GM06990 (cell line): ENCODE results near the gene SECISBP2.

Experiments used
- DNase-seq: peaks from one replicate; pipeline ENCODE4 v3.0.0-alpha.2; 2011; ENCODE audit not compliant: insufficient read length; ENCODE audit errors: extremely low read depth
- H3K27me3 ChIP-seq: replicated peaks from 2 replicates; pipeline ENCODE4 v1.6.0; 2011; ENCODE audit warnings: low read length; ENCODE audit not compliant: control insufficient read depth, insufficient read depth
- H3K36me3 ChIP-seq: 2 replicates; pipeline ENCODE4 v1.5.1; 2011; ENCODE audit warnings: low read length; ENCODE audit not compliant: control insufficient read depth, insufficient read depth
- H3K4me3 ChIP-seq: replicated peaks from 2 replicates; pipeline ENCODE4 v1.5.1; 2011; ENCODE audit warnings: low read depth, mild to moderate bottlenecking, control low read depth, low read length
- CTCF ChIP-seq: IDR thresholded peaks from 2 replicates; pipeline ENCODE4 v1.5.1; 2011; ENCODE audit warnings: low read length, control low read depth, mild to moderate bottlenecking, inconsistent platforms; ENCODE audit not compliant: insufficient read depth, poor library complexity, severe bottlenecking

Gene SECISBP2

DNA sequence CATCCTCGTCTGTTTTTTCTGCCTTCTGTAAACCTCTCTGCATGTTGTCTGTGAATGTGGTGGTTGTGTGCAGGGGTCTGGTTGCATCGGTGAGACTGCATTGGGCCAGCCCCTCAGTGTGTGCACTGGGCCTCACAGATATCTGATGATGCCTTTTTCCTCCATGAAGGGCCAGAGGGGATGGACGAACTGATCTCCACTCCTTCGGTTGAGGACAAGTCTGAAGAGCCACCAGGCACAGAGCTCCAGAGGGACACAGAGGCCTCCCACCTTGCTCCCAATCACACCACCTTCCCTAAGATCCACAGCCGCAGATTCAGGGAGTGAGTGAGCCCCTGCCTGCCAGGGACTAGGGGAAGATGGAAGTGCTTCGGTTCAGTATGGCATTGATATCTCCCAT is 31.3 kb downstream of the SECISBP2 start:
- Histone ChIP-seq H3K27me3 (no peaks in the 10 kb centered on the region), H3K36me3 (peaks cover 55% of the 10 kb centered on the region), H3K4me3 (no peak overlapping the region)
- TF ChIP-seq CTCF: no peak
- no peak for DNase-seq

- Histone ChIP-seq H3K27me3 (no peaks in the 10 kb centered on the region), H3K36me3 (peaks cover 46% of the 10 kb centered on the region), H3K4me3 (no peak overlapping the region)
- no peak for TF ChIP-seq CTCF
- DNase-seq: no peak
These were observed 32.8 kb downstream of the SECISBP2 start for GRCh38 chr9:89350988-89351557.

DNA sequence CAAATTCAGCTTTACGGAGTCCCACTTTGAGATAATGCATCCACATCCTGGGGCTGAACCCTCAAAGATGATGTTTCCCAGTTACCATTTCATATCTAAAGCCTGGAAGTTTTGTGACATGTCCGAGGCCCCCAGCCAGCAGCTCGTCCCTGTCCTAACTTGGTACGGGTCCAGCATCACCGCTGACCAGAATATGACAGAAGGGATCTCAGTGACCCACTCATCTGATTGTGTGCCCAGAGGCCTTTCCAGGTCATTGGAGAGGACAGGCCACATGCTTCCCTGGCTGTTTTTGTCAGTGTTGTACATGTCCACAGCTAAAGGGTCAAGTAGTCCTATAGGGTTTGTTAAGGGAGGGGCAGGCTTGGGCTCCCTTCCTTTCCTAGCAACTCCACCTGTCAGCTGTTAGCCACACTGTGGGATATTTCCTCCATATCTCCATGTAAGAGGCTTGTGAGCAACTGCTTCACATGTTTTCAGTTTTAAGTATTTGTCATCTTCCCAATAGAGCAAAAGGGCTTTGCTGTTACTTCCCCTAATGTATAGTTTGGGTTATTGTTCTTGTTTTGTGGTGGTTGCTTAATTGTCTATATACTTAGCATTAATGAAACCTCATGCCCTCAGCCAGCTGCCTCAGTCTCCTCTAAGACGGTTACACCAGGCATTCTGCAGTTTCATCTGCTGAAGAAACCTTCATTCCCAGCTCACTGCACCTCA is 33.4 kb downstream of the SECISBP2 start:
- no peak for TF ChIP-seq CTCF
- no peak overlapping the region for H3K4me3 ChIP-seq
- H3K36me3 ChIP-seq: peaks cover 44% of the 10 kb centered on the region
- H3K27me3 ChIP-seq: no peaks in the 10 kb centered on the region
- DNase-seq: no peak

GRCh38 chr9:89352451-89352850 is 34.2 kb downstream of the SECISBP2 start:
- H3K36me3 ChIP-seq: peaks cover 41% of the 10 kb centered on the region
- no peaks in the 10 kb centered on the region for H3K27me3 ChIP-seq
- no peak overlapping the region for H3K4me3 ChIP-seq
- no peak for TF ChIP-seq CTCF
- no peak for DNase-seq

DNA sequence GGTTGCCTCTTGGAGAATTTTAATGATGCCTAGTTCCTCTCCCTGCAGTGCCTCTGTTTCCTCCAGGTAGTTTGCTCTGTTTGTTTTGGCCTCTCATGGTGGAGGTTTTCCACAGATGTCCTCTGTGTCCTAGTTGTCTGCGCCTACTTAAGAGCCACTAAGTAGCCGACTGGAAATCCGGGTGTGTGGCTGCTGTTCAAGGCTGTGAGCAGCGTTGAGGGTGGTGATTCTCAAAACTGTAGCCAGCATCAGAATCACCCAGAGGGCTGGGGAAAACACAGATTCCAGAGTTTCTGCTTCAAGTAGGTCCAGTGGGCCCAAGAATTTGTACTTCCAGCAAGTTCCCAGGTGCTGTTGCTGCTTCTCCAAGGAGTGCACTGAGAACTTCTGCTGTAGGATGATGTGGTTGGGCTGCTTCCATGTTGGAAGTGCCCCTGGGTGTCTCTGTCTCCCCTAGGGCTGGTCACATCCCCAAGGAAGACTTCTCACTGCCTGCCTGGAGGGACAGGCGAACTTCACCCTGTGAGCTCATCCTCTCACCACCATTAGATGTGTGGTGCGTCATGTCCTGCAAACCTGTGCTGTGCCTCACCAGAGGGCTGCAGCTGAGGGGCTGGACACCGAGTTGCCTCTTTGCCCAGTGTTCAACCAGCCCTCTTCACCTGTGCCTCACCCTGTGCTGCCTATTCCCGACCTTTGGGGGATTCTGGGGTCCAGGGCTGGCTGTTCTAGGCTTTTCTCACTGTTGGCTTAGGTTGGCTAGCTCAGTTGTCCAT is 34.8 kb downstream of the SECISBP2 start:
- Histone ChIP-seq H3K36me3 (peaks cover 45% of the 10 kb centered on the region), H3K4me3 (no peak overlapping the region), H3K27me3 (no peaks in the 10 kb centered on the region)
- TF ChIP-seq CTCF: no peak
- no peak for DNase-seq
